CD8-positive, alpha-beta memory T cell (primary cell): ENCODE results near the gene GTF2IRD1. TPM values are rescaled to one million over a fixed set of nuclear protein-coding genes. Genes with fewer than 3 reads are reported as not detected.

Experiments used
- CTCF ChIA-PET: fragments of 350-600 bp; sonication (Branson Sonifier 250); formaldehyde crosslinking; loops from one replicate; lab custom pipeline; 2021; ENCODE audit warnings: antibody characterized with exemption; lab: Charles Lee
- POLR2A ChIA-PET: fragments of 350-600 bp; sonication (Branson Sonifier 250); formaldehyde crosslinking; loops from one replicate; lab custom pipeline; 2021; ENCODE audit warnings: antibody characterized with exemption; lab: Charles Lee
- DNase-seq, 5 donors: peaks; one replicate each; pipeline versions ENCODE4 v3.0.0 to v3.0.0-alpha.2; 2020 to 2022; ENCODE audit warnings: mixed read lengths in 1 of 5
- H3K27ac ChIP-seq: one replicate; pipeline ENCODE4 v1.7.0; 2013; ENCODE audit warnings: low read depth, mild to moderate bottlenecking, low read length, moderate library complexity
- H3K27me3 ChIP-seq: 2 replicates; pipeline ENCODE4 v1.7.0; 2013; ENCODE audit warnings: low read length, mild to moderate bottlenecking; ENCODE audit not compliant: insufficient read depth, poor library complexity, severe bottlenecking
- H3K36me3 ChIP-seq: 2 replicates; pipeline ENCODE4 v1.7.0; 2013; ENCODE audit warnings: mild to moderate bottlenecking, low read length, moderate library complexity; ENCODE audit not compliant: insufficient read depth
- H3K4me1 ChIP-seq: 2 replicates; pipeline ENCODE4 v1.7.0; 2013; ENCODE audit warnings: mild to moderate bottlenecking, low read length, moderate library complexity; ENCODE audit not compliant: insufficient read depth
- H3K4me3 ChIP-seq: 2 replicates; pipeline ENCODE4 v1.7.0; 2013; ENCODE audit warnings: mild to moderate bottlenecking, low read length
- H3K9me3 ChIP-seq: 2 replicates; pipeline ENCODE4 v1.7.0; 2013; ENCODE audit warnings: mild to moderate bottlenecking, low read length
- H3K27ac Mint-ChIP-seq, 8 donors: one replicate each; pipeline ENCODE4 v1.8.0; 2020 to 2021; ENCODE audit warnings: mixed read lengths in 8 of 8, mild to moderate bottlenecking in 6 of 8, inconsistent platforms in 3 of 8, moderate library complexity in 3 of 8
- H3K27me3 Mint-ChIP-seq, 2 donors: one replicate each; pipeline ENCODE4 v1.8.0; 2020 to 2021; ENCODE audit warnings: mixed read lengths in 2 of 2, mild to moderate bottlenecking in 1 of 2, moderate library complexity in 1 of 2
- H3K36me3 Mint-ChIP-seq, 3 donors: one replicate each; pipeline ENCODE4 v1.8.0; 2020 to 2021; ENCODE audit warnings: mixed read lengths in 3 of 3, inconsistent platforms in 1 of 3, mild to moderate bottlenecking in 1 of 3
- H3K4me1 Mint-ChIP-seq, 3 donors: one replicate each; pipeline ENCODE4 v1.8.0; 2020 to 2021; ENCODE audit warnings: mixed read lengths in 3 of 3, inconsistent platforms in 1 of 3, mild to moderate bottlenecking in 1 of 3
- H3K4me3 Mint-ChIP-seq, 7 donors: one replicate each; pipeline ENCODE4 v1.8.0; 2020 to 2021; ENCODE audit warnings: mixed read lengths in 7 of 7, mild to moderate bottlenecking in 6 of 7, moderate library complexity in 4 of 7, inconsistent platforms in 2 of 7
- H3K9me3 Mint-ChIP-seq, 5 donors: one replicate each; pipeline ENCODE4 v1.8.0; 2020 to 2022; ENCODE audit warnings: mixed read lengths in 5 of 5, mild to moderate bottlenecking in 3 of 5, moderate library complexity in 2 of 5, inconsistent platforms in 1 of 5
- polyA plus RNA-seq: library from polyadenylated mRNA; unstranded; fragments of 300-500 nt; fragmentation: Illumina TruSeq; gene quantifications from one replicate; pipeline ENCODE4 v1.2.3, GENCODE V29; 2021
- total RNA-seq, 2 experiments: library from RNA; stranded (reverse); gene quantifications; one replicate each; pipeline ENCODE4 v1.2.3, GENCODE V29; 2021

The GTF2IRD1 gene
- total and polyA plus RNA-seq, 3 experiments from 2014 or later, result 0.42 to 0.88 TPM; not detected in 1

GRCh38 chr7:74462707-74463100 is 9.0 kb downstream of the GTF2IRD1 start:
- Histone ChIP-seq H3K27me3 (no peaks in the 10 kb centered on the region), H3K27ac (no peak overlapping the region), H3K4me3 (no peak overlapping the region), H3K9me3 (no peaks in the 10 kb centered on the region), H3K4me1 (no peaks in the 10 kb centered on the region), H3K36me3 (no peaks in the 10 kb centered on the region)
- peaks cover 0 to 3% of the 10 kb centered on the region in 2 donors for H3K27me3 Mint-ChIP-seq
- no peaks in the 10 kb centered on the region for H3K36me3 Mint-ChIP-seq
- no peaks in the 10 kb centered on the region for H3K9me3 Mint-ChIP-seq
- H3K27ac Mint-ChIP-seq, result no peak overlapping the region
- CTCF ChIA-PET, result interaction anchor here (1.1 to 2.1 kb wide), 2 partner anchors 13 to 45 kb away, joined by 5 to 9 read pairs; no protein-coding TSS in a partner anchor
- POLR2A ChIA-PET, result no interaction called here
- H3K4me3 Mint-ChIP-seq, result no peak overlapping the region
- no peak for DNase-seq
- peaks cover 0 to 5% (median 5%) of the 10 kb centered on the region in 3 donors for H3K4me1 Mint-ChIP-seq

- no peak overlapping the region for H3K4me3 ChIP-seq
- H3K4me1 ChIP-seq, result no peaks in the 10 kb centered on the region
- Mint-ChIP-seq H3K36me3 (no peaks in the 10 kb centered on the region), H3K27me3 (peaks cover 0 to 3% of the 10 kb centered on the region in 2 donors), H3K9me3 (no peaks in the 10 kb centered on the region), H3K4me3 (no peak overlapping the region), H3K27ac (peak overlapping the region in 1 of 8 donors; percentile 47), H3K4me1 (peaks cover 0 to 5% (median 5%) of the 10 kb centered on the region in 3 donors)
- no peak for DNase-seq
- ChIA-PET POLR2A (no interaction called here), CTCF (no interaction called here)
- H3K27me3 ChIP-seq, result no peaks in the 10 kb centered on the region
- H3K36me3 ChIP-seq, result no peaks in the 10 kb centered on the region
- no peaks in the 10 kb centered on the region for H3K9me3 ChIP-seq
- H3K27ac ChIP-seq, result no peak overlapping the region
Measured at GRCh38 chr7:74464931-74465886, 11.5 kb downstream of the GTF2IRD1 start.

- Mint-ChIP-seq H3K4me1 (peaks cover 0 to 5% (median 5%) of the 10 kb centered on the region in 3 donors), H3K4me3 (no peak overlapping the region), H3K36me3 (no peaks in the 10 kb centered on the region), H3K9me3 (no peaks in the 10 kb centered on the region), H3K27ac (no peak overlapping the region), H3K27me3 (peaks cover 0 to 3% of the 10 kb centered on the region in 2 donors)
- CTCF ChIA-PET, result no interaction called here
- no peak overlapping the region for H3K4me3 ChIP-seq
- no peaks in the 10 kb centered on the region for H3K9me3 ChIP-seq
- H3K27ac ChIP-seq, result no peak overlapping the region
- no peak for DNase-seq
- H3K27me3 ChIP-seq, result no peaks in the 10 kb centered on the region
- POLR2A ChIA-PET, result no interaction called here
- no peaks in the 10 kb centered on the region for H3K4me1 ChIP-seq
- no peaks in the 10 kb centered on the region for H3K36me3 ChIP-seq
Measured at GRCh38 chr7:74466196-74466813, 12.6 kb downstream of the GTF2IRD1 start.

GRCh38 chr7:74467876-74468275 is 14.2 kb downstream of the GTF2IRD1 start:
- no peak for DNase-seq
- Histone ChIP-seq H3K4me1 (no peaks in the 10 kb centered on the region), H3K9me3 (no peaks in the 10 kb centered on the region), H3K4me3 (no peak overlapping the region), H3K27me3 (no peaks in the 10 kb centered on the region), H3K27ac (no peak overlapping the region), H3K36me3 (no peaks in the 10 kb centered on the region)
- no peaks in the 10 kb centered on the region for H3K36me3 Mint-ChIP-seq
- peaks cover 0 to 5% (median 5%) of the 10 kb centered on the region in 3 donors for H3K4me1 Mint-ChIP-seq
- H3K27me3 Mint-ChIP-seq, result peaks cover 0 to 3% of the 10 kb centered on the region in 2 donors
- ChIA-PET CTCF (no interaction called here), POLR2A (no interaction called here)
- H3K9me3 Mint-ChIP-seq, result no peaks in the 10 kb centered on the region
- H3K27ac Mint-ChIP-seq, result no peak overlapping the region
- H3K4me3 Mint-ChIP-seq, result no peak overlapping the region

GRCh38 chr7:74470504-74470903 is 16.8 kb downstream of the GTF2IRD1 start:
- Histone ChIP-seq H3K9me3 (no peaks in the 10 kb centered on the region), H3K4me1 (no peaks in the 10 kb centered on the region), H3K27ac (no peak overlapping the region), H3K4me3 (no peak overlapping the region), H3K36me3 (no peaks in the 10 kb centered on the region), H3K27me3 (no peaks in the 10 kb centered on the region)
- Mint-ChIP-seq H3K36me3 (no peaks in the 10 kb centered on the region), H3K4me3 (no peak overlapping the region), H3K27me3 (no peaks in the 10 kb centered on the region), H3K27ac (no peak overlapping the region), H3K9me3 (no peaks in the 10 kb centered on the region), H3K4me1 (no peaks in the 10 kb centered on the region)
- POLR2A ChIA-PET, result no interaction called here
- DNase-seq, result no peak
- CTCF ChIA-PET, result no interaction called here

DNA sequence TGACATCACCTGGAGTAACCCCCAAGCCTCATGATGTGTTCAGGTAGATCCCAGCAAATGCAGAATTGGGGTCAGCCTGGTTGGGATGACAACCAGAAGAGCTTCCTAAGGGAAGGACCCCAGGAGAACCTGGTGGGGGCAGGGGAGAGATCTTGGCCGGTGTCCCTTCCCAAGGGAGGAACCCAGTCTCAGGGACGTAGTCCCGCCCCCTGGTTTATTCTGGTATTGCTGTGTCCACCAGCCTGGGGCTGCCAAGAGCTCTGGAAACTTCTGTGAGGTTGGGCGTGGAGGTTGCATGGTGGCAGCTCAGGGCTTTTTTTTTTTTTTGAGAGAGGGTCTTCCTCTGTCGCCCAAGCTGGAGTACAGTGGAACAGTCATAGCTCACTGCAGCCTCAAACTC is 19.4 kb downstream of the GTF2IRD1 start:
- Mint-ChIP-seq H3K4me1 (no peaks in the 10 kb centered on the region), H3K36me3 (no peaks in the 10 kb centered on the region), H3K4me3 (no peak overlapping the region), H3K9me3 (no peaks in the 10 kb centered on the region), H3K27ac (no peak overlapping the region), H3K27me3 (no peaks in the 10 kb centered on the region)
- no peak for DNase-seq
- ChIA-PET CTCF (no interaction called here), POLR2A (interaction anchor here (0.6 kb wide), 1 partner anchor 201 kb away, joined by 3 read pairs; no protein-coding TSS in a partner anchor)
- Histone ChIP-seq H3K27me3 (no peaks in the 10 kb centered on the region), H3K27ac (no peak overlapping the region), H3K9me3 (no peaks in the 10 kb centered on the region), H3K36me3 (no peaks in the 10 kb centered on the region), H3K4me1 (no peaks in the 10 kb centered on the region), H3K4me3 (no peak overlapping the region)

GRCh38 chr7:74474271-74474865 is 20.7 kb downstream of the GTF2IRD1 start:
- H3K4me1 ChIP-seq, result no peaks in the 10 kb centered on the region
- H3K9me3 ChIP-seq, result no peaks in the 10 kb centered on the region
- Mint-ChIP-seq H3K27ac (peak overlapping the region in 1 of 8 donors; percentile 50), H3K4me1 (no peaks in the 10 kb centered on the region), H3K4me3 (no peak overlapping the region), H3K27me3 (peaks cover 0 to 1% of the 10 kb centered on the region in 2 donors), H3K36me3 (no peaks in the 10 kb centered on the region), H3K9me3 (no peaks in the 10 kb centered on the region)
- POLR2A ChIA-PET, result no interaction called here
- CTCF ChIA-PET, result no interaction called here
- no peaks in the 10 kb centered on the region for H3K27me3 ChIP-seq
- DNase-seq, result no peak
- H3K4me3 ChIP-seq, result no peak overlapping the region
- H3K36me3 ChIP-seq, result no peaks in the 10 kb centered on the region
- H3K27ac ChIP-seq, result no peak overlapping the region
